Measurements from ENCODE around the gene WDR20. TPM values are rescaled to one million over a fixed set of nuclear protein-coding genes. Genes with fewer than 3 reads are reported as not detected.
"Not testable (repeated sequence)": the region's sequence is repeated elsewhere in the genome, so short reads cannot be mapped to it uniquely, and the experiment has no call there.

WDR20 gene
- polyA plus RNA-seq, 12 donors, result 22.5 to 45.4 (median 25.4) TPM; not detected in 1

DNA sequence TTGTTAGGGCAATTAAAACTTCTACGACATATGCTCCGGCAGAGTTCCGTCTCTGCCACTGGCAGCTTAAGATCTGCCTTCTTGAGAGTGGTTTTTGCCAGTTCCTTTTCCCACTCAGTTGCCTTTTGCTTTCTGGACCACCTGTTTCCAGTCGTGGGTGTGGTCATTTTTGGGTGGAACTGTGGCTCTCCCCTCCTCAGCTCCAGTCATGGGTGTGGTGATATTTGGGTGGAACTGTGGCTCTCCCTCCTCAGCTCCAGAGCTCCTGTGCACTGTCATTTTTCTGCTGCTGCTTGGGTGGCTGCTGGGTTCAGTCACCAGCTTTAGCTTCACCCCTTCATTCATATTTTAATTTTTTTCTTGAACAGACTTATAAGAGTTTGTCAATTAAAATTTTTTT is 25.3 kb downstream of the WDR20 start:
- no peak for DNase-seq

- DNase-seq, result no peak
Measured at GRCh38 chr14:102170061-102170460, 30.4 kb downstream of the WDR20 start.

GRCh38 chr14:102171173-102172020 is 31.7 kb downstream of the WDR20 start:
- DNase-seq, result no peak

GRCh38 chr14:102172021-102172272 is 32.2 kb downstream of the WDR20 start:
- DNase-seq, result not testable (repeated sequence)

DNA sequence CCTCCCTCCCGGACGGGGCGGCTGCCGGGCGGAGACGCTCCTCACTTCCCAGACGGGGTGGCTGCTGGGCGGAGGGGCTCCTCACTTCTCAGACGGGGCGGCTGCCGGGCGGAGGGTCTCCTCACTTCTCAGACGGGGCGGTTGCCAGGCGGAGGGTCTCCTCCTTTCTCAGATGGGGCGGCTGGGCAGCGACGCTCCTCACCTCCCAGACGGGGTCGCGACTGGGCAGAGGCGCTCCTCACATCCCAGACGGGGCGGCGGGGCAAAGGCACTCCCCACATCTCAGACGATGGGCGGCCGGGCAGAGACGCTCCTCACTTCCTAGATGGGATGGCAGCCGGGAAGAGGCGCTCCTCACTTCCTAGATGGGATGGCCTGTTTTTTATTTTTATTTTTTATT is 33.0 kb downstream of the WDR20 start:
- DNase-seq, result not testable (repeated sequence)

- DNase-seq, result no peak
Measured at GRCh38 chr14:102177161-102177560, 37.5 kb downstream of the WDR20 start.

DNA sequence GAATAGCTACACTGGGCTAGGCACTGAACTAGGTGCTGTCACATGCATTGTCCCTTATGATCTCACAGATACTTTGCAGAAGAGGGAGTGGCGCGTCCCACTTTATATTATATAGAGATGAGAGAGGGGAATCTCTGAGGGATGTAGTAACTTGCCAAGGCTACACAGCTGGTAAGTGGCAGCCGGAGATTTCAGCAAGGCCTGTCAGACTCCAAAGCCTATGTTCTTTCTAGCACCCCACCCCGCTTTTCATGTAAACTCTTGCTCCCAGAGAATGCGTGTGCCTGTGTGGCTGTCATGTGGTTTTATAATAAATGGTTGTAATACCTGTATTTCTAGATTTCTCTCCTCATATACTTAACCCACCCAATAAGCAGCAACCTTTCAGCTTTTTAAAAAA is 39.1 kb downstream of the WDR20 start:
- DNase-seq, result no peak

- no peak for DNase-seq
Measured at GRCh38 chr14:102180248-102180998, 40.7 kb downstream of the WDR20 start.

GRCh38 chr14:102181187-102181586 is 41.5 kb downstream of the WDR20 start:
- DNase-seq, result no peak

- DNase-seq, result no peak
Measured at GRCh38 chr14:102182190-102182589, 42.5 kb downstream of the WDR20 start.

DNA sequence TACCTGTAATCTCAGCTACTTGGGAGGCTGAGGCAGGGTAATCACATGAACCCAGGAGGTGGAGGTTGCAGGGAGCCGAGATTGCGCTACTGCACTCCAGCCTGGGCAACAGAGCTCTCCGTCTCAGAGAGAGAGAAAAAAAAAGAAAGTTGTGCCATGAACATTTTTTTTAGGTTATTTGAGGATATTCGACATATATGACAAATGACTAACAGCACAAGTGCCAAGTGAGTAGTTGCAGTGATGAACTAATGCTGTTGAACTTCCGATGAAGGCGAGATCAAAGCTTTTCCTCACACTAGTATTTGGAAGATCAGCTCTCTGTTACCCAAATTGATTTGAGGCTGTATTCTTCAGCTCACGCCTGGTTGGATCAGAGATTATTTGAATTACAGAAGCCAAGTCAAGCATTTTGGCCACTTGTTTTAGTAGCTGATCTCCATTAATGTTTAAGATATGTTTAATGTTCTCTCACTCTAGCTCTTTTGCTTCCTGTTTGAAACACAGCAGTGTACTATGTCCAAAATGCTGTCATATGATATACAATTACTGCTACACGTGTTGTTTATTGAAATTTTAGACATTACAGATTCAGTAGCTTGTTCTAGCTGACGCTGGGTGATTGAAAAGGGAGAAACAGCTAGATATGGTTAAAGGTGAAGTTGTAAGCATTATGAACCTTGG is 43.4 kb downstream of the WDR20 start:
- no peak for DNase-seq

GRCh38 chr14:102183886-102184285 is 44.2 kb downstream of the WDR20 start:
- DNase-seq, result no peak

GRCh38 chr14:102184316-102185035 is 44.8 kb downstream of the WDR20 start:
- DNase-seq, result no peak

- DNase-seq, result no peak
Measured at GRCh38 chr14:102185360-102185759, 45.7 kb downstream of the WDR20 start.

DNA sequence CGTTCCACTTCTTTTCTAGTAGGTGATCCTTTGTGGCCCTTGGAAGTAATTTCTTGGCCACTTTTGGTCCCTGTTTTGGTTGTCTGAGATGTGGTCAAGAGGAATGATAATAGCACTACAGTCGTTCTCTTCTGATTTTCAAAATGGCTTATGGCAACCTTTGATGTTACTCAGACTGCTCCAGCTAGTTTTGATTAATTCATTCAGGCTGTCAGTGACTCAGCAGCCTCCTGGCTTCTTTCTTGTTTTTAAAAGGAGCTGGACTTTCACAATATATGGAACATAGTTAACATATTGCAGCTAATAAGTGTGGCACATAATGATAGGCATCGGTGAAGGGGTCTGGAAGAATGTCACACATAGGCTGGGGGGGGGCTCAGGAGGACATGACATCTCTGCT is 47.3 kb downstream of the WDR20 start:
- DNase-seq, result no peak

DNA sequence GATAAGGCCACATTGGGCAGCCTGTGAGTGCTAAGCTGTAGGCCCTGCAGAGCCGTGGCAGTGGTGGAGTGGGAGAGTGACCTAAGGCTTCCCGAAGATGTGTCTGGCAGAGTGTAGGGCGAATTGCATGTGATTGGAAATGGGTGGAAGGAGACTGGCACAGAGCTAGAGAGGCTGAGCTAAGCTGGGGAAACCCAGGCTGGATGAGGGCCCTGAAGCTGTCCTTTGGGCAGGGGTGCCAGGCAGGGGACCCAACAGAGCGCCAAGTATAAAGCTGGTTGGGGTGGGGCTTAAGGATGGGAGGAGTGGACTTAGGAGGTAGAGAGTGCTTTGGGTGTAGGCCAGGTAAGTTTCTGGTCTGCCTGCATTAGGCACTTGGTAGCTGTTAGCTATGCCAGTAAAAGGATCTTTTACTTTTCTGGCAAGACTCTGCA is 47.9 kb downstream of the WDR20 start:
- DNase-seq, result no peak

GRCh38 chr14:102188187-102188586 is 48.5 kb downstream of the WDR20 start:
- DNase-seq, result no peak

DNA sequence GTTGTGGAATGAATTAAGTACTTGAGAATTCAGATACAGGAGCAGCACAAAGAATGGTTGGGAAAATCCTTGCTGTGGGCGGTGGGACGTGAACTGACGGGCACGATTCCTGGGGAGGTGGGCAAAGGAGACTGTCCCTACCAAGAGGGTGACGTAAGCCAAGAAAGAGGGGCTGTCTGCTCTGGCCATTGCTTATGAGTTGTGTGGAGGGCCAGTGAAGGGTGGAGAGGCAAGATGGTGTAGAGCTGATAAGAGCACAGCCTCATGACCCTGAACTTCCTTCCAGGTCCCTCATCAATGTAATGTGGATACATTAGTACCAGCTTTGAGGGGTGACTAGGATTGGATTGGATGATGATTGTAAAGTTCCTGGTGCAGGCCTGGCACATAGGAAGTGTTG is 50.2 kb downstream of the WDR20 start:
- no peak for DNase-seq

GRCh38 chr14:102192840-102193502 is 53.3 kb downstream of the WDR20 start:
- DNase-seq, result no peak

DNA sequence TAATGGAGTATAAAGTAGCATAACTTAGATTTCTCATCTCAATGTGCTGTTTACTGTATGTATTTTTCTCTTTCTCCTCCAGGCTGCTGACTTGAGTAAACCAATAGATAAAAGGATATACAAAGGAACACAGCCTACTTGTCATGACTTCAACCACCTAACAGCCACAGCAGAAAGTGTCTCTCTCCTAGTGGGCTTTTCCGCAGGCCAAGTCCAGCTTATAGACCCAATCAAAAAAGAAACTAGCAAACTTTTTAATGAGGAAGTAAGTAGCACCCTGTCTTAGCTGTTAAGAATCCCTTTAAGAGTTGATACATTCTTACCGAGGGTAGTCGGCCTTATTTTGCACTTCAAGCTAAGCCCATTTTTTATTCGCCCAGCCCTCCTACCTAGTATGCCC is 55.2 kb downstream of the WDR20 start:
- DNase-seq, result no peak

GRCh38 chr14:102195446-102195845 is 55.7 kb downstream of the WDR20 start:
- peak; percentile 48 for DNase-seq
